Fibroblast of lung (primary cell): ENCODE results near the gene SRPK1. TPM values are rescaled to one million over a fixed set of nuclear protein-coding genes. Genes with fewer than 3 reads are reported as not detected.

ENCODE experiments used
- DNase-seq, 2 donors: peaks; one replicate each; pipeline versions ENCODE4 v3.0.0 to v3.0.0-alpha.2; 2010; ENCODE audit warnings: low read depth in 2 of 2
- H2AFZ ChIP-seq: 2 replicates; pipeline ENCODE4 v1.5.1; 2012; ENCODE audit warnings: low read length, control low read depth, inconsistent platforms
- H3K27ac ChIP-seq: 2 replicates; pipeline ENCODE4 v1.5.1; 2011; ENCODE audit warnings: low read length, control low read depth; ENCODE audit not compliant: insufficient read depth
- H3K27me3 ChIP-seq: 2 replicates; pipeline ENCODE4 v1.5.1; 2011; ENCODE audit warnings: mild to moderate bottlenecking, low read length; ENCODE audit not compliant: control insufficient read depth, insufficient read depth
- H3K36me3 ChIP-seq: 2 replicates; pipeline ENCODE4 v1.5.1; 2011; ENCODE audit warnings: low read length; ENCODE audit not compliant: control insufficient read depth, insufficient read depth
- H3K4me1 ChIP-seq: 2 replicates; pipeline ENCODE4 v1.5.1; 2011; ENCODE audit warnings: low read length; ENCODE audit not compliant: control insufficient read depth, insufficient read depth; ENCODE audit errors: extremely low read depth
- H3K4me2 ChIP-seq: 2 replicates; pipeline ENCODE4 v1.5.1; 2011; ENCODE audit warnings: low read length, control low read depth; ENCODE audit not compliant: insufficient read depth; ENCODE audit errors: extremely low read depth
- H3K4me3 ChIP-seq, 4 experiments: fragments of 200-600 bp in 1 of 4; sonication (generic) in 1 of 4; replicated peaks in 1 of 4; 2 replicates each; pipeline ENCODE4 v1.5.1; 2011 to 2016; ENCODE audit warnings: low read length in 4 of 4, low read depth in 3 of 4, mild to moderate bottlenecking in 3 of 4, control low read depth in 2 of 4, inconsistent platforms in 1 of 4, mixed read lengths in 1 of 4; ENCODE audit not compliant: insufficient read depth in 1 of 4; ENCODE audit errors: control extremely low read depth in 1 of 4
- H3K79me2 ChIP-seq: 2 replicates; pipeline ENCODE4 v1.5.1; 2012; ENCODE audit warnings: mild to moderate bottlenecking, low read length, inconsistent platforms; ENCODE audit not compliant: control insufficient read depth, insufficient read depth
- H3K9ac ChIP-seq: 2 replicates; pipeline ENCODE4 v1.5.1; 2011; ENCODE audit warnings: mild to moderate bottlenecking, low read length, control low read depth; ENCODE audit not compliant: insufficient read depth
- H3K9me3 ChIP-seq: 2 replicates; pipeline ENCODE4 v1.5.1; 2012; ENCODE audit warnings: low read depth, low read length; ENCODE audit not compliant: control insufficient read depth, insufficient read depth
- H4K20me1 ChIP-seq: 2 replicates; pipeline ENCODE4 v1.5.1; 2011; ENCODE audit warnings: low read length; ENCODE audit not compliant: control insufficient read depth, insufficient read depth; ENCODE audit errors: extremely low read depth
- EZH2 ChIP-seq: IDR thresholded peaks from 2 replicates; pipeline ENCODE4 v1.5.1; 2012; ENCODE audit warnings: low read length, control low read depth, mild to moderate bottlenecking; ENCODE audit errors: missing control alignments
- polyA plus RNA-seq, 2 donors: library from polyadenylated mRNA; depleted of rRNA in 1 of 2; stranded (reverse) in 1 of 2; unstranded in 1 of 2; fragments of >200 nt; gene quantifications; 2 replicates each; pipeline ENCODE4 v1.2.1, GENCODE V29; 2011 to 2012; ENCODE audit warnings: missing spikeins in 1 of 2
- total RNA-seq: library from RNA; depleted of rRNA; stranded (reverse); fragments of >200 nt; gene quantifications from 2 replicates; pipeline ENCODE4 v1.2.1, GENCODE V29; 2014
- TF ChIP-seq, protein P1 (sequence below), 2 donors: IDR thresholded peaks in 1 of 2; conservative IDR thresholded peaks in 1 of 2; 1 replicate in 1 of 2; 2 replicates in 1 of 2; pipeline ENCODE4 v1.5.1; 2011 to 2012; ENCODE audit warnings: low read length in 2 of 2, control low read depth in 1 of 2, inconsistent platforms in 1 of 2, low read depth in 1 of 2, mild to moderate bottlenecking in 1 of 2

SRPK1 gene
- total and polyA plus RNA-seq, 2 donors (not counting 1 experiment from before 2014, with no cell fraction given): 22.2 to 44.8 TPM

DNA sequence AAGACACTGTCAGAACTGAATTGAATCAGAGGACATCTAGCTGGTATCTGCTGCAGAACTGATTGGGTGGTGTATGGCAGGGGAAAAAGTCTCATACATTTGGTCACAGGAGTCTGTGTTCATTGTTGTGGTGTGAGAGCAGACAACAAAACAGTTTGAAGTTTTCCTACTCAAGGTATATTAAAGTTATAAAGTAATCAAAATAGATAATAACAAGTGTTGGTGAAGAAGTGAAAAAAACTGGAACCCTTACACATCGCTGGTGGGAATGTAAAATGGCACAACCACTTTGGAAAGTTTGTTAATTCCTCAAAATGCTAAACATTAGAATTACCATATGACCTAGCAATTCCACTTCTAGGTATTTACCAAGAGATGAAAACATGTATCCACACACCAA lies 24.7 kb downstream of the SRPK1 start:
- no peaks in the 10 kb centered on the region for H4K20me1 ChIP-seq
- no peak overlapping the region for H3K4me3 ChIP-seq
- no peak overlapping the region for H3K27ac ChIP-seq
- H3K9ac ChIP-seq: no peak overlapping the region
- no peaks in the 10 kb centered on the region for H3K27me3 ChIP-seq
- no peak overlapping the region for H3K4me2 ChIP-seq
- H2AFZ ChIP-seq: no peak overlapping the region
- peaks cover 18% of the 10 kb centered on the region for H3K79me2 ChIP-seq
- TF ChIP-seq, protein P1, sequence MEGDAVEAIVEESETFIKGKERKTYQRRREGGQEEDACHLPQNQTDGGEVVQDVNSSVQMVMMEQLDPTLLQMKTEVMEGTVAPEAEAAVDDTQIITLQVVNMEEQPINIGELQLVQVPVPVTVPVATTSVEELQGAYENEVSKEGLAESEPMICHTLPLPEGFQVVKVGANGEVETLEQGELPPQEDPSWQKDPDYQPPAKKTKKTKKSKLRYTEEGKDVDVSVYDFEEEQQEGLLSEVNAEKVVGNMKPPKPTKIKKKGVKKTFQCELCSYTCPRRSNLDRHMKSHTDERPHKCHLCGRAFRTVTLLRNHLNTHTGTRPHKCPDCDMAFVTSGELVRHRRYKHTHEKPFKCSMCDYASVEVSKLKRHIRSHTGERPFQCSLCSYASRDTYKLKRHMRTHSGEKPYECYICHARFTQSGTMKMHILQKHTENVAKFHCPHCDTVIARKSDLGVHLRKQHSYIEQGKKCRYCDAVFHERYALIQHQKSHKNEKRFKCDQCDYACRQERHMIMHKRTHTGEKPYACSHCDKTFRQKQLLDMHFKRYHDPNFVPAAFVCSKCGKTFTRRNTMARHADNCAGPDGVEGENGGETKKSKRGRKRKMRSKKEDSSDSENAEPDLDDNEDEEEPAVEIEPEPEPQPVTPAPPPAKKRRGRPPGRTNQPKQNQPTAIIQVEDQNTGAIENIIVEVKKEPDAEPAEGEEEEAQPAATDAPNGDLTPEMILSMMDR (conservative IDR thresholded peaks at IDR 0.05 in 1 of 2, IDR thresholded peaks at IDR 0.05 in 1 of 2; ENCODE audit: low read depth in 1 of 2, low read length in 2 of 2): no peak
- TF ChIP-seq EZH2: no peak
- no peaks in the 10 kb centered on the region for H3K36me3 ChIP-seq
- H3K9me3 ChIP-seq: no peaks in the 10 kb centered on the region
- no peak for DNase-seq
- H3K4me1 ChIP-seq: no peaks in the 10 kb centered on the region

DNA sequence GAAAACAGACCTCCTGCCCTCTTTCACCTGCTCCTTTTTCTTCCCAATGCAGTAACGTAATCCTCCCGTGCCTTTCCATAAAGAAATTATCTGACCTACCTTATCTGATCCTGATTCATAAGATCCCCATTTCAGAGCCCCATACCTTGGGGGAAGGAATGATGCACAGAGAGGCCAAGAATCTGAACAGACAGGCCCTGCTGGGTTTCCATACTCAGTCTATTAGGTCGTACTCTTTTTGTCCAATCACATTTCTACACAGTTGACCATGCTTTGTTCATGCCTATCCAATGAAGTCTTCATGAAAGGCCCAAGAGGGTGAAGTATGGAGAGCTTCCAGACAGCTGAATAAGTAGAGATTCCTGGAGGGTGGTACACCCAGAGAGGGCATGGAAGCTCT lies 25.3 kb downstream of the SRPK1 start:
- peaks cover 18% of the 10 kb centered on the region for H3K79me2 ChIP-seq
- no peak overlapping the region for H3K4me3 ChIP-seq
- no peaks in the 10 kb centered on the region for H3K36me3 ChIP-seq
- no peaks in the 10 kb centered on the region for H4K20me1 ChIP-seq
- H3K9me3 ChIP-seq: no peaks in the 10 kb centered on the region
- H3K27ac ChIP-seq: no peak overlapping the region
- H3K27me3 ChIP-seq: no peaks in the 10 kb centered on the region
- H3K4me1 ChIP-seq: no peaks in the 10 kb centered on the region
- H3K4me2 ChIP-seq: no peak overlapping the region
- peak in 1 of 2 donors; percentile 29 for DNase-seq
- TF ChIP-seq, protein P1 (conservative IDR thresholded peaks at IDR 0.05 in 1 of 2, IDR thresholded peaks at IDR 0.05 in 1 of 2; ENCODE audit: low read depth in 1 of 2, low read length in 2 of 2): no peak
- no peak for TF ChIP-seq EZH2
- H3K9ac ChIP-seq: no peak overlapping the region
- H2AFZ ChIP-seq: no peak overlapping the region

DNA sequence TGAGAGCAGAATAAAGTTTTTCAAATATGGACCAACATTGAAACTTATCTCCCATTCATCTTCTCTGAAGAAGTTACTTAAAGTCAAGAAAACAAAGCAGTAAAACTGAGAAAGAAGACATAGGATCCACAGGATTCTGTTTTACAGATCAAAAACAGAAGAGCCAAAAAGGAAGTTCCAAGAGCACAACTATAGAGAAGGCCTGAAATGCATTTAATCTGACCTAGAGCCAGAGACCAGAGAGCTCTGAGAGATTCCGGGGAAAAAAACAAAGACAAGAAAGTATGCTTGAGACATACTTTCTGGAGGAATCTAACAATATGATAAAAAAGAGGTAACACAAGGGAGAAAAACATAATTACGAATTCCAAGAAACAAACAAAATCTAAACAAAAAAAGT lies 26.1 kb downstream of the SRPK1 start:
- no peaks in the 10 kb centered on the region for H3K9me3 ChIP-seq
- H4K20me1 ChIP-seq: no peaks in the 10 kb centered on the region
- H3K27me3 ChIP-seq: no peaks in the 10 kb centered on the region
- H3K36me3 ChIP-seq: no peaks in the 10 kb centered on the region
- H3K9ac ChIP-seq: no peak overlapping the region
- H3K79me2 ChIP-seq: peaks cover 18% of the 10 kb centered on the region
- no peaks in the 10 kb centered on the region for H3K4me1 ChIP-seq
- no peak overlapping the region for H3K4me2 ChIP-seq
- no peak overlapping the region for H3K27ac ChIP-seq
- no peak for TF ChIP-seq EZH2
- TF ChIP-seq, protein P1 (conservative IDR thresholded peaks at IDR 0.05 in 1 of 2, IDR thresholded peaks at IDR 0.05 in 1 of 2; ENCODE audit: low read depth in 1 of 2, low read length in 2 of 2): no peak
- DNase-seq: no peak
- H2AFZ ChIP-seq: no peak overlapping the region
- no peak overlapping the region for H3K4me3 ChIP-seq
